ENCODE results near the gene MUC5AC.

Gene MUC5AC

DNA sequence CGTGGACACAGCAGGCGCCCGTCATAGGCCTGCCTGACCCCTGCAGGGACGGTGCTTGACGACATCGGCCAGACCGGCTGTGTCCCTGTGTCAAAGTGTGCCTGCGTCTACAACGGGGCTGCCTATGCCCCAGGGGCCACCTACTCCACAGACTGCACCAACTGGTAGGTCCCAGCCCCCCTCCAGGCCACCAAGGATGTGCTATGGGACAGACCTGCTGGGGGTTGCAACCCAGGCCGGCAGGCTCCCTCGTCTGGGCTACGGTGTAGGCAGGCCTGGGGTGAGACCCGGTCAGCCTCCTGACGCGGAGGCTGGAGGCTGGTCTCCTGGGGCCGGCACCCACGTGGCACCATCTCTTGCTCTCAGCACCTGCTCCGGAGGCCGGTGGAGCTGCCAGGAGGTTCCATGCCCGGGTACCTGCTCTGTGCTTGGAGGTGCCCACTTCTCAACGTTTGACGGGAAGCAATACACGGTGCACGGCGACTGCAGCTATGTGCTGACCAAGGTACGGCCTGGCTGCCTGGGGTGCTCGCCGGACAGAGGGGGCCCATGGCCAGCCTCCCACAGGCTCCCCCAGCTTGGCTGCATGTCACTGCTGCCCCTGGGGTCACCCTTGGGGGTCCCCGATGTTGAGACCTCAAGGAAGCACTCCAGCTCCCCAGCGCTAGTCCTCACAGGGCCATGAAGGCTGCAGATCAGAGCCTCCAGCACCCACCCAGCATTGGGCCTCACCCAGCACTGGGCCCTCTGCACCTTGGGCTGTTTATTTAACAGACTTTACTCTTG, 7.7 kb downstream of the MUC5AC start:
- no peak for TF ChIP-seq CTCF (IDR thresholded peaks at IDR 0.05; ENCODE audit: insufficient read depth, low read depth, low read length, missing control alignments)
- H3K4me3 ChIP-seq (ENCODE audit: low read depth, low read length), result no peak overlapping the region
- no peak for DNase-seq (ENCODE audit: low read depth)

DNA sequence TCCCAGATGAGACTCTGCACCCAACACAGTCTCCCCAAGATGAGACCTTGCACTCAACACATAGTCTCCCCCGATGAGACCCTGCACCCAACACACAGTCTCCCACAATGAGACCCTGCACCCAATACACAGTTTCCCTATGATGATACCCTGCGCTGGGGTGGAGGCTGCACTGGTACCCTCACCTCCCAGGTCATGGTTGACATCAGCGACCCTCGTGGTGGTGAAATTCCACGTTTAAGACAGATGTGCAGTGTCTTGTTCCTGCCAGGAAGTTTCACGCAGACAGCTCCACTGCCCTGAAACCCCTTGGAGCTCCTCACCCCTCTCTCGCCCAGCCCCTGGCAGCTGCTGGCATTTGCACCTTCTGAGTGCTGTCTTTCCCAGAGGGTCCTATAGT, 9.5 kb downstream of the MUC5AC start:
- no peak for DNase-seq (ENCODE audit: low read depth)
- no peak for TF ChIP-seq CTCF (IDR thresholded peaks at IDR 0.05; ENCODE audit: insufficient read depth, low read depth, low read length, missing control alignments)
- no peak overlapping the region for H3K4me3 ChIP-seq (ENCODE audit: low read depth, low read length)

DNA sequence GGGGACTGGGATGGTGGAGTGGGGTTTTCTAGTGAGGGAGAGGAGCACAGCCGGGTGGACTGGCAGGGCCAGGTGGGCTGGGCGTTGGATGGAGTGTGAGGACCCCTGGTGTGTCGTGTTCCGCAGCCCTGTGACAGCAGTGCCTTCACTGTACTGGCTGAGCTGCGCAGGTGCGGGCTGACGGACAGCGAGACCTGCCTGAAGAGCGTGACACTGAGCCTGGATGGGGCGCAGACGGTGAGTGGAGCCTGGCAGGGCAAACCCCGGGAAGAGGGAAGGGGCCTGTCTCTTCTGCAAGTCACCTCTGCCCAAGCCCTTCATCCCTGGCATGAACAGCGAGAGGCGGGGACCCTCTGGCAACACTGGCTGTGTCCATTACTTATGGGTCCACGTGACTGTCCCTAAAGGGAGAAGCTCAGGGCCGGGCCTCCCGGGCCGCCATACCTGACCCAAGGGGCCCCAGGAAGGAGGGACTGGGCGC, 10.0 kb downstream of the MUC5AC start:
- TF ChIP-seq CTCF (IDR thresholded peaks at IDR 0.05; ENCODE audit: insufficient read depth, low read depth, low read length, missing control alignments), result no peak
- DNase-seq (ENCODE audit: low read depth), result no peak
- no peak overlapping the region for H3K4me3 ChIP-seq (ENCODE audit: low read depth, low read length)

DNA sequence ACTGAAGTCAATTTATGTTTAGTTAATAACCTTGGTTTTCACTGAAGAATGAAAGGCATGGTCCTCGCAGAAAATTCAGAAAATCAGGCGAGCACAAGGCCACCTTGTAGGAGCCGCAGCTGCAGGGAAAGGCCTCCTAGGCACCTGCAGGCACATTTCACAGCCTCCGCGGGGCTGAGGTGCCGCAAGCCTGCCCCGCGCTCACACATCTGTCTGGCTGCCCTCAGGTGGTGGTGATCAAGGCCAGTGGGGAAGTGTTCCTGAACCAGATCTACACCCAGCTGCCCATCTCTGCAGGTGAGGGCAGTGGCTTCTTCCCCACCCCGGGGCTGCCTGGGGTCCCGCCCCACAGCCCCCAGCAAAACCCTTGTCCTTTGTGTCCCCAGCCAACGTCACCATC, 10.5 kb downstream of the MUC5AC start:
- DNase-seq (ENCODE audit: low read depth), result no peak
- H3K4me3 ChIP-seq (ENCODE audit: low read depth, low read length), result no peak overlapping the region
- TF ChIP-seq CTCF (IDR thresholded peaks at IDR 0.05; ENCODE audit: insufficient read depth, low read depth, low read length, missing control alignments), result no peak

GRCh38 chr11:1168721-1169161, 11.0 kb downstream of the MUC5AC start:
- no peak for TF ChIP-seq CTCF (IDR thresholded peaks at IDR 0.05; ENCODE audit: insufficient read depth, low read depth, low read length, missing control alignments)
- DNase-seq (ENCODE audit: low read depth), result no peak
- H3K4me3 ChIP-seq (ENCODE audit: low read depth, low read length), result no peak overlapping the region

- H3K4me3 ChIP-seq (ENCODE audit: low read depth, low read length), result no peak overlapping the region
- no peak for TF ChIP-seq CTCF (IDR thresholded peaks at IDR 0.05; ENCODE audit: insufficient read depth, low read depth, low read length, missing control alignments)
- DNase-seq (ENCODE audit: low read depth), result no peak
Measured at GRCh38 chr11:1171223-1171984, 13.7 kb downstream of the MUC5AC start.

All from GM12865 (cell line).